SK-N-MC (cell line): ENCODE results near the gene TMEM161A.

Experiments used
- DNase-seq: peaks from one replicate; pipeline ENCODE4 v3.0.0-alpha.2; 2011; ENCODE audit warnings: low read depth, low spot score
- H3K27ac ChIP-seq: fragments of 200-600 bp; sonication (generic); 2 replicates; pipeline ENCODE4 v1.5.1; 2016; ENCODE audit warnings: mixed run types
- H3K36me3 ChIP-seq: fragments of 200-600 bp; sonication (generic); 2 replicates; pipeline ENCODE4 v1.6.1; 2017; ENCODE audit warnings: antibody characterized with exemption, low read length, mixed read lengths; ENCODE audit not compliant: insufficient read depth
- H3K4me3 ChIP-seq: fragments of 200-600 bp; sonication (generic); 2 replicates; pipeline ENCODE4 v1.5.1; 2016
- H3K9ac ChIP-seq: fragments of 200-600 bp; sonication (generic); 2 replicates; pipeline ENCODE4 v1.8.0; 2017; ENCODE audit warnings: mixed run types, mixed read lengths; ENCODE audit not compliant: insufficient read length
- H3K9me3 ChIP-seq: fragments of 200-600 bp; sonication (generic); 2 replicates; pipeline ENCODE4 v1.6.1; 2017; ENCODE audit warnings: low read depth, mild to moderate bottlenecking, antibody characterized with exemption, low read length, moderate library complexity, mixed read lengths
- EZH2 ChIP-seq: fragments of 200-600 bp; sonication (generic); IDR thresholded peaks from one replicate; pipeline ENCODE4 v1.6.1; 2017; ENCODE audit warnings: antibody characterized with exemption
- FOXP2 ChIP-seq: optimal IDR thresholded peaks from 2 replicates; pipeline ENCODE3; 2011; ENCODE audit warnings: mild to moderate bottlenecking, moderate library complexity; ENCODE audit not compliant: insufficient read depth; ENCODE audit errors: extremely low read length, control extremely low read depth
- POLR2AphosphoS5 ChIP-seq: IDR thresholded peaks from 2 replicates; pipeline ENCODE4 v1.6.1; 2012; ENCODE audit warnings: mild to moderate bottlenecking, low read depth, low read length, borderline replicate concordance

Gene TMEM161A

DNA sequence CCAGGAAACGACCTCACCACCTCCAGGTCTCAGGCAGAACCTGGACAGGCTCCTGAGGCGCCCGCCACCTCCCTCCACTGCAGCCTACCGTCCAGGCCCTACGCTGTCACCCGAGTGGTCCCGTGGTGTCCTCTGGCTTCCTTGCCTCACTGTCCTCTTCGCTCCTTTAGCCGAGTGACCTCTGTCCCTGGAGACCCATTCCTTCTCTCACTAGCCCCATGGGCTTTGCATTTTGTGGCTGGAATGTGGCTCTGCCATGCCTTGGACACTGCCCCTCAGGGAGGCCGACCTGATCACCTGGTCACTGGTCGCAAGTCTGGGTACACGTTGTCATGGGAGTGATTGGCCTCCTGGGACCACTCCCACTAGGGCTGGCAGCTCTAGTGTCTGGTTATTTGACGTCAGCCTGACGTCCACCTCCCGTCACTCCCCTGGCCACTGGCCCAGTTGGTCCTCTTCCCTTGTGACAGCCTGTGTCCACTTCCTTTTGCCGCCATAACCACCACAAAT lies 56.6 kb downstream of the TMEM161A start:
- no peak overlapping the region for H3K9ac ChIP-seq
- DNase-seq, result no peak
- no peaks in the 10 kb centered on the region for H3K36me3 ChIP-seq
- no peak overlapping the region for H3K27ac ChIP-seq
- no peak overlapping the region for H3K4me3 ChIP-seq
- H3K9me3 ChIP-seq, result no peaks in the 10 kb centered on the region
- TF ChIP-seq POLR2AphosphoS5, result no peak
- TF ChIP-seq FOXP2, result no peak
- no peak for TF ChIP-seq EZH2

DNA sequence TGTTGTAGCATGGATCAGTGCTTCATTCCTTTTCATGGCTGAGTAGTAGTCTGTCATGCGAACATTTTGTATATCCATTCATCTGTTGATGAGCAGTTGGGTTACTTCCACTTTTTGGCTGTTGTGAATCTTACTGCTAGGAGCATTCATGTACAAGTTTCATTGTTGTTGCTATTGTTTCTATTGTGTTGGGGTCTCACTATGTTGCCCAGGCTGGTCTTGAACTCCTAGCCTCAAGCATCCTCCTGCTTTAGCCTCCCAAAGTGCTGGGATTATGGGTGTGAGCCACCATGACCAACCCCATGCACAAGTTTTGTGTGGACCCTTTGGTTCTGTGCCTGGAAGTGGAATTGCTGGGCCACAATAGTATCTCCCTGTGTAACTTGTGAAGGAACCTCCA lies 58.7 kb downstream of the TMEM161A start:
- no peak overlapping the region for H3K9ac ChIP-seq
- no peak overlapping the region for H3K27ac ChIP-seq
- no peak overlapping the region for H3K4me3 ChIP-seq
- H3K36me3 ChIP-seq, result no peaks in the 10 kb centered on the region
- TF ChIP-seq EZH2 (no peak), POLR2AphosphoS5 (no peak), FOXP2 (no peak)
- DNase-seq, result no peak
- no peaks in the 10 kb centered on the region for H3K9me3 ChIP-seq

DNA sequence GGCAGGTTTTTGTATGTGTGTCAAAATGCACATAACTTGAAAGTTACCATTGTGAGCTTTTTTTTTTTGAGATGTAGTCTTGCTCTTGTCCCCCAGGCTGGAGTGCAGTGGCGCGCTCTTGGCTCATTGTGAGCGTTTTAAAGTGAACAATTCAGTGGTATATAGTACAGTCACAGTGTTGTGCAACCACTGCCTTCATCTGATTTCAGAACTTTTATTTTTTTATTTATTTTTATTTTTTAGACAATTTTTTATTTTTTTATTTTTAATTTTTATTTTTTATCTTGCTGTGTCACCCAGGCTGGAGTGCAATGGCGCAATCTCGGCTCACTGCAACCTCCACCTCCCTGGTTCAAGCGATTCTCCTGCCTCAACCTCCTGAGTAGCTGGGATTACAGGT lies 59.5 kb downstream of the TMEM161A start:
- H3K9me3 ChIP-seq, result no peaks in the 10 kb centered on the region

DNA sequence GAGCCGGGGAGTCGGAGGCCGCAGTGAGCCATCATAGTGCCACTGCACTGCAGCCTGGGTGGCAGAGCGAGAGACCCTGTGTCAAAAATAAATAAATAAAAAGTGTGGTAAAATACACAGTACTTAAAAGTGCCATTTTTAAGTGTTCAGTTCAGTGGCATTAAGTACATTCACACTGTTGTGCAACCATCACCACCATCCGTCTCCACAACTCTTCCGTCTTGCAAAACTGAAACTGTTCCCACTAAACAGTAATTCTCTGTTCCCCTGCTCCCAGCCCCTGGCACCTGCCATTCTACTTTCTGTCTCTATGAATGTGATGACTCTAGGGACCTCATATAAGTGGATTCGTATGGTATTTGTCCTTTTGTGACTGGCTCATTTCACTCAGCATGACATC lies 61.2 kb downstream of the TMEM161A start:
- Histone ChIP-seq H3K9ac (no peak overlapping the region), H3K9me3 (no peaks in the 10 kb centered on the region), H3K4me3 (no peak overlapping the region), H3K27ac (no peak overlapping the region), H3K36me3 (no peaks in the 10 kb centered on the region)
- DNase-seq, result no peak
- TF ChIP-seq EZH2 (no peak), POLR2AphosphoS5 (no peak), FOXP2 (no peak)

More for the DNA sequence above, 59.5 kb downstream of the TMEM161A start:
- no peak overlapping the region for H3K4me3 ChIP-seq
- no peak overlapping the region for H3K27ac ChIP-seq
- H3K36me3 ChIP-seq, result no peaks in the 10 kb centered on the region
- DNase-seq, result no peak
- TF ChIP-seq FOXP2, result no peak
- no peak for TF ChIP-seq EZH2
- TF ChIP-seq POLR2AphosphoS5, result no peak
- no peak overlapping the region for H3K9ac ChIP-seq

DNA sequence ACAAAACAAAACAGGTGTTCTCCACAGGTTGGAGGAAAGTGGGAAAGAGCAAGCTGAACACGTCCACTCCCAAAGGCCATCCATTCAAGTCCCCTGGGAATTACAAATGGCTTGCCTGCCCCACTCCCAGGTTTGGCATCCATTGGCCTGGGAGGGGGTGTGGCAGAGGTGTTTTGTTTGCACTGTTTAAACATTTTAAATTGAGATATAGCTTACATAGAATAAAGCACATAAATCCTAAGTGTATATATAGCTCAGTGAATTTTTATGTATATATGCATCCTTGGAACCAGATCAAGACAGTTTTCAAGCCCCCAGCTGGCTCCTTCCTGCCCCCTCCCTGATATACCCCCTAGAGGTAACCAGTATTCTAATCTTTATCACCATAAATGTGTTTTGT lies 61.8 kb downstream of the TMEM161A start:
- Histone ChIP-seq H3K9me3 (no peaks in the 10 kb centered on the region), H3K4me3 (no peak overlapping the region), H3K27ac (no peak overlapping the region), H3K9ac (no peak overlapping the region), H3K36me3 (no peaks in the 10 kb centered on the region)
- DNase-seq, result no peak
- TF ChIP-seq POLR2AphosphoS5, result no peak
- no peak for TF ChIP-seq FOXP2
- TF ChIP-seq EZH2, result no peak

DNA sequence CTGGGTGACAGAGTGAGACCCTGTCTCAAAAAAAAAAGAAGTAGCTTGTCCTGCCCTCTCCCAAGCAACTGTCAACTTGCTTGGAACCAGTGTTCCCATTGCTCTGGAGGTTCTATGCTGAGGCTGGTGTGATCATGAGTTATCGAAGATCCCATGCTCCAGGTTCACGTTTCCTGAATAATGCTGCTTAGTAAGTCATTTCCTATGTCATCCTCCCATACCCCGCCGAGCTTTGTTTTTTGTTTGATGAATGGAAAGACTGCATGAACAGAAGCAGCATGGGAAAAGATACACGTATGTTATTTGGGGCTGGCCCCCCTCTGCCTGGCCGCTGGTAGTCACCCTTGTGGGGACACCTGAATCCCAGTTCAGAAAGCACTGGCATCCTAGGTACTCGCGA lies 63.2 kb downstream of the TMEM161A start:
- no peaks in the 10 kb centered on the region for H3K36me3 ChIP-seq
- H3K4me3 ChIP-seq, result no peak overlapping the region
- H3K27ac ChIP-seq, result no peak overlapping the region
- no peaks in the 10 kb centered on the region for H3K9me3 ChIP-seq
- no peak for DNase-seq
- H3K9ac ChIP-seq, result no peak overlapping the region
- TF ChIP-seq POLR2AphosphoS5 (no peak), EZH2 (no peak), FOXP2 (no peak)

DNA sequence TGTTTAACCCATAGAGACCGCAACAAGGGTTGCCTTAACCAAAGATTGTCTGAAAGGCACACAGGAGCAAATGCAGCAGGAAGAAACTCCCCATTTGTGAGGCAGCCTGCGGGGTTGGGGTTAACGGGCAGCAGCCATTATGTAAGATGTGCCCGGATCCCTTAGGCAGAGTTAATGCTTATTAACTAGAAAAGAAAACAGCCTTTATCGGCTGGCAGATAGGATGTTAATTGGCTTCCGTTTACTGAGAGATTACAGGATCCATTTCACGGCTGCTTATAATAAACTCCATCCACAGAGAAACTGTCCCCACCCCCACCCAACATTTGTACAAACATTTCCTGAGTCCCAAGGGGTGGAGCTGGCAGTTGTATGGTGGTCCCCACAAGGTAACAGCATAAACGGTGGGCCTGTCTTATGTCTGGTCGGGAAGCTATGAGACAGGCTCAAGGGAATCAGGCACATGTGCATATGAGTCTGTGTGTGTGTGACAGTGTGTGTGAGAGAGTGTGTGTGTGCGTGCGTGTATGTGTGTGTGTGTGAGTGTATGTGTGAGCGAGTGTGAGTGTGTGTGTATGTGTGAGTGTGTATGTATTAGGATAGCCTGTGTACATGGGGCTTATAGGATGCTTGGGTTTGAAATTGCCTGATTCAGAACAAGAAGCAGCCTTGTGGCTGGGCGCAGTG lies 63.9 kb downstream of the TMEM161A start:
- Histone ChIP-seq H3K27ac (no peak overlapping the region), H3K36me3 (no peaks in the 10 kb centered on the region), H3K4me3 (no peak overlapping the region), H3K9ac (no peak overlapping the region), H3K9me3 (no peaks in the 10 kb centered on the region)
- no peak for DNase-seq
- no peak for TF ChIP-seq FOXP2
- TF ChIP-seq POLR2AphosphoS5, result no peak
- TF ChIP-seq EZH2, result no peak

DNA sequence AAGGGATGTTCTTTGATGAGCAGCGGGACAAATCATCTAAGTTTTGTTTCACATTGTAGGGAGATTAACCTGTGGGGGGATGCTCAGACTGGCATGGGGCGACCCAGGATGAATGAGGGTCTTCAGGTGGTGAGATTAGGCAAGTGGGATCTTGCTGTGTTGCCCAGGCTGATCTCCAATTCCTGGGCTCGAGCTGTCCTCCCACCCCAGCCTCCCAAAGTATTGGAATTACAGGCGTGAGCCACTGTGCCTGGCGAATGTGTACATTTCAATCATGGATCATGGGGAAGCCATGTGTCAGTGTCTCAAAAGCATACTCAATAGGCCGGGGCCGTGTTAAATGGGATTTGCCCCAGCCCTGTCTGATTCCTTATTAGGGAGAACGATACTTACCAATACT lies 66.4 kb downstream of the TMEM161A start:
- no peak for TF ChIP-seq FOXP2
- TF ChIP-seq EZH2, result no peak
- no peak for TF ChIP-seq POLR2AphosphoS5

More for the DNA sequence above, 66.4 kb downstream of the TMEM161A start:
- DNase-seq, result no peak
- Histone ChIP-seq H3K9me3 (no peaks in the 10 kb centered on the region), H3K27ac (no peak overlapping the region), H3K36me3 (no peaks in the 10 kb centered on the region), H3K9ac (no peak overlapping the region), H3K4me3 (no peak overlapping the region)
